GM12878 (cell line): ENCODE measurements around the gene ECSIT. TPM values are rescaled to one million over a fixed set of nuclear protein-coding genes. Genes with fewer than 3 reads are reported as not detected.
A peak's percentile ranks its signal among the peaks of the same experiment; 100 is the strongest.

ENCODE experiments used
- ATF7 ChIP-seq: fragments of 450-650 bp; IDR thresholded peaks from 2 replicates; pipeline ENCODE4 v1.6.1; 2016; ENCODE audit warnings: low read depth, mild to moderate bottlenecking
- BHLHE40 ChIP-seq, 2 experiments: fragments of 450-650 bp in 1 of 2; IDR thresholded peaks; 2 replicates each; pipeline ENCODE4 v1.6.1; 2011 to 2017; ENCODE audit warnings: low read depth in 2 of 2, borderline replicate concordance in 1 of 2, improper control_type of control experiment in 1 of 2, low read length in 1 of 2, mild to moderate bottlenecking in 1 of 2
- CBX5 ChIP-seq: sonication (generic); IDR thresholded peaks from 2 replicates; pipeline ENCODE4 v1.6.1; 2016; ENCODE audit warnings: low read depth, moderate library complexity, mild to moderate bottlenecking, inconsistent platforms
- GATAD2B ChIP-seq: fragments of 450-650 bp; conservative IDR thresholded peaks from 2 replicates; pipeline ENCODE4 v1.6.1; 2017; ENCODE audit warnings: low read depth, mild to moderate bottlenecking, moderate library complexity
- HDAC2 ChIP-seq: fragments of 200-600 bp; sonication (generic); IDR thresholded peaks from 2 replicates; pipeline ENCODE4 v1.6.1; 2017
- IKZF1 ChIP-seq: fragments of 450-650 bp; conservative IDR thresholded peaks from 2 replicates; pipeline ENCODE4 v1.6.1; 2017; ENCODE audit warnings: antibody characterized with exemption, mild to moderate bottlenecking
- NR2C1 ChIP-seq: fragments of 450-650 bp; IDR thresholded peaks from 2 replicates; pipeline ENCODE4 v1.6.1; 2017; ENCODE audit warnings: antibody characterized with exemption, mild to moderate bottlenecking, moderate library complexity
- PML ChIP-seq: IDR thresholded peaks from 2 replicates; pipeline ENCODE4 v1.6.1; 2012; ENCODE audit warnings: low read length, inconsistent platforms
- POU2F2 ChIP-seq: IDR thresholded peaks from 3 replicates; pipeline ENCODE4 v1.6.1; 2011; ENCODE audit warnings: low read depth, mild to moderate bottlenecking, low read length, borderline replicate concordance
- RAD21 ChIP-seq: IDR thresholded peaks from 2 replicates; pipeline ENCODE4 v1.6.1; 2011; ENCODE audit warnings: mild to moderate bottlenecking, low read depth, low read length, moderate library complexity; ENCODE audit not compliant: insufficient read depth
- RELA ChIP-seq: fragments of 450-650 bp; IDR thresholded peaks from 2 replicates; pipeline ENCODE4 v1.8.0; 2014; ENCODE audit warnings: borderline replicate concordance; ENCODE audit not compliant: partially characterized antibody
- SRF ChIP-seq, 2 experiments: IDR thresholded peaks; 2 replicates each; pipeline ENCODE4 v1.6.1; 2011; ENCODE audit warnings: low read depth in 2 of 2, low read length in 2 of 2, mild to moderate bottlenecking in 1 of 2, moderate library complexity in 1 of 2
- SUPT20H ChIP-seq: IDR thresholded peaks from 2 replicates; pipeline ENCODE4 v1.6.1; 2011; ENCODE audit warnings: low read depth, mild to moderate bottlenecking, low read length, moderate library complexity, borderline replicate concordance; ENCODE audit not compliant: control insufficient read depth
- SUZ12 ChIP-seq: fragments of 200-600 bp; sonication (generic); IDR thresholded peaks from one replicate; pipeline ENCODE4 v1.6.1; 2018; ENCODE audit warnings: antibody characterized with exemption, mild to moderate bottlenecking; ENCODE audit not compliant: unreplicated experiment
- TARDBP ChIP-seq: IDR thresholded peaks from 2 replicates; pipeline ENCODE4 v1.6.1; 2016; ENCODE audit warnings: borderline replicate concordance
- TCF7 ChIP-seq: IDR thresholded peaks from 2 replicates; pipeline ENCODE4 v1.6.1; 2014; ENCODE audit warnings: antibody characterized with exemption, borderline replicate concordance
- ZNF24 ChIP-seq: fragments of 450-650 bp; IDR thresholded peaks from 2 replicates; pipeline ENCODE4 v1.6.1; 2017; ENCODE audit warnings: antibody characterized with exemption, mild to moderate bottlenecking
- polyA plus RNA-seq, 11 experiments: library from polyadenylated mRNA; depleted of rRNA in 4 of 11; unstranded in 6 of 11; stranded (reverse) in 5 of 11; fragments of >200 nt; fragmentation: Nextera tagmentation in 4 of 11; fragmentation: Illumina TruSeq in 1 of 11; extraction: Ambion mirVana in 4 of 11; extraction: Trizol in 1 of 11; gene quantifications; 1 replicate in 1 of 11; 2 replicates in 10 of 11; pipeline versions ENCODE4 v1.2.1 to v1.2.3, GENCODE V29; 2011 to 2016; ENCODE audit warnings: inconsistent platforms in 2 of 11, missing spikeins in 2 of 11, low read depth in 1 of 11
- total RNA-seq, 4 experiments: library from RNA; depleted of rRNA in 3 of 4; stranded (reverse); fragments of >200 nt in 3 of 4; fragmentation: Illumina TruSeq in 1 of 4; extraction: Trizol in 1 of 4; gene quantifications; 2 replicates each; pipeline versions ENCODE4 v1.2.1 to v1.2.3, GENCODE V29; 2013 to 2021
- TF ChIP-seq, protein P1 (sequence below): fragments of 450-650 bp; IDR thresholded peaks from 2 replicates; pipeline ENCODE4 v1.6.1; 2018; ENCODE audit warnings: mild to moderate bottlenecking, low read depth, moderate library complexity; ENCODE audit not compliant: partially characterized antibody
- TF ChIP-seq, protein P2 (sequence below): fragments of 450-650 bp; IDR thresholded peaks from 2 replicates; pipeline ENCODE4 v1.6.1; 2017; ENCODE audit warnings: mild to moderate bottlenecking, moderate library complexity
- TF ChIP-seq, protein P3 (sequence below), 3 experiments: IDR thresholded peaks in 2 of 3; conservative IDR thresholded peaks in 1 of 3; 2 replicates each; pipeline ENCODE4 v1.5.1; 2011; ENCODE audit warnings: low read depth in 3 of 3, low read length in 3 of 3, mild to moderate bottlenecking in 3 of 3, control low read depth in 2 of 3, moderate library complexity in 2 of 3, inconsistent platforms in 1 of 3, mixed read lengths in 1 of 3; ENCODE audit not compliant: control insufficient read depth in 2 of 3, insufficient read depth in 1 of 3; ENCODE audit errors: extremely low read depth in 1 of 3

ECSIT gene
- total and polyA plus RNA-seq, 10 of the 15 experiments (the other 5 are each of a cell fraction or from before 2014, with no cell fraction given) = 1.0 to 59.6 (median 41.3) TPM

DNA sequence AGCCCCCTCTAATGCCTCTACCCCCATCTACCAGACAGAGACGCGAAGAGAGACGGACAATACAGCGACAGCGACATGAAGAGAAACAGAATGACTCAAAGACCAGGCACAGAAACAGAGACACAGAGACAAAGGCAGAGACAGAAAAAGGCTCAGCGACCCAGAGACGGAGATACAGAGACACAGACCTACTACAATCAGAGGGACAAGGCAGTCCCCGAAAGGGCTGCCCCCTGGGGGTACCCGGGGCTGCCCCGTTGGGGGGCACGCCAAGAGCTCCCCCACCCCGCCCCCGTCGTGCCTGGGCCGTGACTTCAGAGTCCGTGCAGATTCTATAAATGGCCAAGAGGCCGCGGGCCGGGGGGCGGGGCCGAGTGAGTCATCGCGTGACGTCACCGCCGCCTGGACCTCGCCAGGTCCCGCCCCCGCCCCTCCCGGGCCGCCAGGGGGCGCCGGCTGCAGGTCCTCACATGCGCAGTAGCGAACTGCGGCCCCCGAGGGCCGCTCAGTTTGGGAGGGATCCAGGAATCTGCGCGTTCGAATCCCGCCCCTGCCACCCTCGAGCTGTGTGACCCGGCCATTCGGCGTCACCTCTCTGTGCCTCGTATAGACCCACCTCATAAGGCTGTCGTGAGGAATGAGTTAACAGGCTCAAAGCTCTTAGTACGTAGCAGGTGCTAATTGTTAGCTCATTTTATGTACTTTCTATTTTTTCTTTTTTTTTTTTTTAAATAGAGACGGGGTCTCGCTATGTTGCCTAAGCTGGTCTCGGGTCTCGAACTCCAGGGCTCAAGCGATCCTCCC, 7.1 kb upstream of the ECSIT start (continued):
- TF ChIP-seq, protein P1, sequence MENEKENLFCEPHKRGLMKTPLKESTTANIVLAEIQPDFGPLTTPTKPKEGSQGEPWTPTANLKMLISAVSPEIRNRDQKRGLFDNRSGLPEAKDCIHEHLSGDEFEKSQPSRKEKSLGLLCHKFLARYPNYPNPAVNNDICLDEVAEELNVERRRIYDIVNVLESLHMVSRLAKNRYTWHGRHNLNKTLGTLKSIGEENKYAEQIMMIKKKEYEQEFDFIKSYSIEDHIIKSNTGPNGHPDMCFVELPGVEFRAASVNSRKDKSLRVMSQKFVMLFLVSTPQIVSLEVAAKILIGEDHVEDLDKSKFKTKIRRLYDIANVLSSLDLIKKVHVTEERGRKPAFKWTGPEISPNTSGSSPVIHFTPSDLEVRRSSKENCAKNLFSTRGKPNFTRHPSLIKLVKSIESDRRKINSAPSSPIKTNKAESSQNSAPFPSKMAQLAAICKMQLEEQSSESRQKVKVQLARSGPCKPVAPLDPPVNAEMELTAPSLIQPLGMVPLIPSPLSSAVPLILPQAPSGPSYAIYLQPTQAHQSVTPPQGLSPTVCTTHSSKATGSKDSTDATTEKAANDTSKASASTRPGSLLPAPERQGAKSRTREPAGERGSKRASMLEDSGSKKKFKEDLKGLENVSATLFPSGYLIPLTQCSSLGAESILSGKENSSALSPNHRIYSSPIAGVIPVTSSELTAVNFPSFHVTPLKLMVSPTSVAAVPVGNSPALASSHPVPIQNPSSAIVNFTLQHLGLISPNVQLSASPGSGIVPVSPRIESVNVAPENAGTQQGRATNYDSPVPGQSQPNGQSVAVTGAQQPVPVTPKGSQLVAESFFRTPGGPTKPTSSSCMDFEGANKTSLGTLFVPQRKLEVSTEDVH = no peak
- TF ChIP-seq ATF7 (peak; percentile 85), TARDBP (no peak), BHLHE40 (IDR thresholded peaks at IDR 0.05; ENCODE audit: borderline replicate concordance in 1 of 2, low read depth in 2 of 2, low read length in 1 of 2) (peak; percentile 28 to 81; a peak in 2 of 4 replicates), SUZ12 (no peak), HDAC2 (no peak), RELA (no peak), NR2C1 (0 out of 2 replicates have a peak, but pooled peaks have one; percentile 34), GATAD2B (0 out of 2 replicates have a peak, but pooled peaks have one; percentile 55), IKZF1 (peak; percentile 62), SUPT20H (no peak), ZNF24 (no peak; the same call in 1 of the 2 replicates), CBX5 (no peak), TCF7 (no peak), RAD21 (peak; percentile 36; the same call in 1 of the 2 replicates), SRF (IDR thresholded peaks at IDR 0.05; ENCODE audit: low read depth in 2 of 2, low read length in 2 of 2) (peak in 1 of 2 experiments; percentile 66; a peak in 1 of 4 replicates), POU2F2 (no peak), PML (no peak)
- TF ChIP-seq, protein P2, sequence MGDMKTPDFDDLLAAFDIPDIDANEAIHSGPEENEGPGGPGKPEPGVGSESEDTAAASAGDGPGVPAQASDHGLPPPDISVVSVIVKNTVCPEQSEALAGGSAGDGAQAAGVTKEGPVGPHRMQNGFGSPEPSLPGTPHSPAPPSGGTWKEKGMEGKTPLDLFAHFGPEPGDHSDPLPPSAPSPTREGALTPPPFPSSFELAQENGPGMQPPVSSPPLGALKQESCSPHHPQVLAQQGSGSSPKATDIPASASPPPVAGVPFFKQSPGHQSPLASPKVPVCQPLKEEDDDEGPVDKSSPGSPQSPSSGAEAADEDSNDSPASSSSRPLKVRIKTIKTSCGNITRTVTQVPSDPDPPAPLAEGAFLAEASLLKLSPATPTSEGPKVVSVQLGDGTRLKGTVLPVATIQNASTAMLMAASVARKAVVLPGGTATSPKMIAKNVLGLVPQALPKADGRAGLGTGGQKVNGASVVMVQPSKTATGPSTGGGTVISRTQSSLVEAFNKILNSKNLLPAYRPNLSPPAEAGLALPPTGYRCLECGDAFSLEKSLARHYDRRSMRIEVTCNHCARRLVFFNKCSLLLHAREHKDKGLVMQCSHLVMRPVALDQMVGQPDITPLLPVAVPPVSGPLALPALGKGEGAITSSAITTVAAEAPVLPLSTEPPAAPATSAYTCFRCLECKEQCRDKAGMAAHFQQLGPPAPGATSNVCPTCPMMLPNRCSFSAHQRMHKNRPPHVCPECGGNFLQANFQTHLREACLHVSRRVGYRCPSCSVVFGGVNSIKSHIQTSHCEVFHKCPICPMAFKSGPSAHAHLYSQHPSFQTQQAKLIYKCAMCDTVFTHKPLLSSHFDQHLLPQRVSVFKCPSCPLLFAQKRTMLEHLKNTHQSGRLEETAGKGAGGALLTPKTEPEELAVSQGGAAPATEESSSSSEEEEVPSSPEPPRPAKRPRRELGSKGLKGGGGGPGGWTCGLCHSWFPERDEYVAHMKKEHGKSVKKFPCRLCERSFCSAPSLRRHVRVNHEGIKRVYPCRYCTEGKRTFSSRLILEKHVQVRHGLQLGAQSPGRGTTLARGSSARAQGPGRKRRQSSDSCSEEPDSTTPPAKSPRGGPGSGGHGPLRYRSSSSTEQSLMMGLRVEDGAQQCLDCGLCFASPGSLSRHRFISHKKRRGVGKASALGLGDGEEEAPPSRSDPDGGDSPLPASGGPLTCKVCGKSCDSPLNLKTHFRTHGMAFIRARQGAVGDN = peak; percentile 34
- TF ChIP-seq, protein P3, sequence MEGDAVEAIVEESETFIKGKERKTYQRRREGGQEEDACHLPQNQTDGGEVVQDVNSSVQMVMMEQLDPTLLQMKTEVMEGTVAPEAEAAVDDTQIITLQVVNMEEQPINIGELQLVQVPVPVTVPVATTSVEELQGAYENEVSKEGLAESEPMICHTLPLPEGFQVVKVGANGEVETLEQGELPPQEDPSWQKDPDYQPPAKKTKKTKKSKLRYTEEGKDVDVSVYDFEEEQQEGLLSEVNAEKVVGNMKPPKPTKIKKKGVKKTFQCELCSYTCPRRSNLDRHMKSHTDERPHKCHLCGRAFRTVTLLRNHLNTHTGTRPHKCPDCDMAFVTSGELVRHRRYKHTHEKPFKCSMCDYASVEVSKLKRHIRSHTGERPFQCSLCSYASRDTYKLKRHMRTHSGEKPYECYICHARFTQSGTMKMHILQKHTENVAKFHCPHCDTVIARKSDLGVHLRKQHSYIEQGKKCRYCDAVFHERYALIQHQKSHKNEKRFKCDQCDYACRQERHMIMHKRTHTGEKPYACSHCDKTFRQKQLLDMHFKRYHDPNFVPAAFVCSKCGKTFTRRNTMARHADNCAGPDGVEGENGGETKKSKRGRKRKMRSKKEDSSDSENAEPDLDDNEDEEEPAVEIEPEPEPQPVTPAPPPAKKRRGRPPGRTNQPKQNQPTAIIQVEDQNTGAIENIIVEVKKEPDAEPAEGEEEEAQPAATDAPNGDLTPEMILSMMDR (IDR thresholded peaks at IDR 0.05 in 2 of 3, conservative IDR thresholded peaks at IDR 0.05 in 1 of 3; ENCODE audit: control insufficient read depth in 2 of 3, extremely low read depth in 1 of 3, insufficient read depth in 1 of 3, low read depth in 3 of 3, low read length in 3 of 3) = peak; percentile 88 to 92 (median 90)
